Stomach (tissue), 19 donors: Measurements from ENCODE around the gene ROCK2. TPM values are rescaled to one million over a fixed set of nuclear protein-coding genes. Genes with fewer than 3 reads are reported as not detected.

Experiments
- DNase-seq, 2 donors: peaks; one replicate each; pipeline versions ENCODE4 v3.0.0 to v3.0.0-alpha.2; 2013 to 2019
- H3K27ac ChIP-seq, 5 donors: fragments of 200-600 bp in 4 of 5; sonication (generic) in 4 of 5; one replicate each; pipeline ENCODE4 v1.5.1; 2013 to 2019; ENCODE audit warnings: mild to moderate bottlenecking in 1 of 5, moderate library complexity in 1 of 5
- H3K27me3 ChIP-seq, 3 donors: fragments of 200-600 bp; sonication (generic); one replicate each; pipeline ENCODE4 v1.5.1; 2017 to 2019; ENCODE audit warnings: mixed run types in 1 of 3
- H3K36me3 ChIP-seq, 4 donors: fragments of 200-600 bp; sonication (generic); 1 replicate in 3 of 4; 2 replicates in 1 of 4; pipeline ENCODE4 v1.5.1; 2016 to 2019
- H3K4me1 ChIP-seq, 4 donors: fragments of 200-600 bp; sonication (generic); one replicate each; pipeline ENCODE4 v1.5.1; 2016 to 2019
- H3K4me3 ChIP-seq, 4 donors: fragments of 200-600 bp; sonication (generic) in 3 of 4; one replicate each; pipeline ENCODE4 v1.5.1; 2016 to 2019; ENCODE audit warnings: mild to moderate bottlenecking in 1 of 4
- H3K9me3 ChIP-seq, 4 donors: fragments of 200-600 bp; sonication (generic); one replicate each; pipeline ENCODE4 v1.5.1; 2016 to 2019
- EP300 ChIP-seq: sonication (generic); formaldehyde crosslinking; IDR thresholded peaks from one replicate; pipeline ENCODE4 v1.6.1; 2017; ENCODE audit warnings: antibody characterized with exemption
- POLR2A ChIP-seq, 4 donors: fragments of 450-650 bp; IDR thresholded peaks; one replicate each; pipeline ENCODE4 v1.6.1; 2016; ENCODE audit warnings: antibody characterized with exemption in 4 of 4, control low read depth in 2 of 4, mild to moderate bottlenecking in 1 of 4, moderate library complexity in 1 of 4
- POLR2AphosphoS5 ChIP-seq, 3 donors: sonication (generic); formaldehyde crosslinking; IDR thresholded peaks; one replicate each; pipeline ENCODE4 v1.6.1; 2016; ENCODE audit warnings: antibody characterized with exemption in 3 of 3
- whole genome bisulfite sequencing, 5 donors: extraction: QIAGEN DNeasy Blood & Tissue Kit in 3 of 5; methylation state at CpG; one replicate each; pipeline versions ENCODE4 v1.1.5 to v1.1.7; 2013 to 2018; 5-methylcytosine and 5-hydroxymethylcytosine counted together
- intact Hi-C: fragments of 100-400 bp; cut with DNase I; formaldehyde crosslinking; loops from one replicate; pipeline ENCODE4 v1.15.1; 2023; ENCODE audit warnings: low total_unique reads
- long read RNA-seq, 10 donors: transcript quantifications; one replicate each; lab custom pipeline, GENCODE V29; 2026
- polyA plus RNA-seq, 3 donors: library from polyadenylated mRNA; stranded (reverse); fragments of 200-250 nt; gene quantifications; one replicate each; pipeline ENCODE4 v1.2.3, GENCODE V29; 2013
- total RNA-seq, 5 donors: library from RNA; depleted of rRNA; stranded (reverse); fragments of >200 nt; gene quantifications; one replicate each; pipeline versions ENCODE4 v1.1.0 to v1.2.3, GENCODE V29; 2014 to 2016
- TF ChIP-seq, protein P1 (sequence below), 7 experiments: fragments of 450-650 bp in 4 of 7; fragments of 200-600 bp in 3 of 7; sonication (generic) in 3 of 7; IDR thresholded peaks; one replicate each; pipeline ENCODE4 v1.5.1; 2016 to 2019; ENCODE audit warnings: antibody characterized with exemption in 7 of 7, control low read depth in 2 of 7, mild to moderate bottlenecking in 1 of 7
- donor health status: healthy with polysubstance abuse.
- donor health status: Bipolar disorder and iron deficiency.
- donor health status: healthy.

The ROCK2 gene
- total RNA-seq = 100 to 1,000 TPM in 1 of 5 donors, 10 to 100 TPM in 4; 31.6 to 113 (median 54.3) TPM
- 10 to 100 TPM in 1 of 3 donors, 1 to 10 TPM in 2; 5.6 to 10.7 (median 7.7) TPM for polyA plus RNA-seq
- long read RNA-seq, donor 1 = 0 reads
- long read RNA-seq, donor 2, partial matches to known transcripts = 5 of 5 reads
- long read RNA-seq, donor 2, other reads (novel, unspliced or antisense) = 0 of 5 reads
- long read RNA-seq, donor 3 = 0 reads
- long read RNA-seq, donor 4 = 0 reads
- long read RNA-seq, donor 5 = 0 reads
- long read RNA-seq, donor 6 = 0 reads
- long read RNA-seq, donor 7, partial matches to known transcripts = 0 of 1 reads
- long read RNA-seq, donor 7, other reads (novel, unspliced or antisense) = 0 of 1 reads
- long read RNA-seq, donor 8 = 0 reads
- long read RNA-seq, donor 9 = 0 reads
- long read RNA-seq, donor 10 = 0 reads

GRCh38 chr2:11344342-11344955 is at the start of gene ROCK2:
ROCK2 (minus strand) TSS chr2:11344636; CDS start chr2:11344136, 500 bp downstream.
- intact Hi-C loops = loop anchor here (5.0 kb wide), 1 partner anchor 68 kb away; no protein-coding TSS in a partner anchor

GRCh38 chr2:11393711-11394236 is 49.3 kb upstream of the ROCK2 start:
- Histone ChIP-seq H3K4me1 (peaks cover 25 to 66% (median 41%) of the 10 kb centered on the region in 4 donors), H3K36me3 (no peaks in the 10 kb centered on the region), H3K9me3 (no peaks in the 10 kb centered on the region), H3K27me3 (no peaks in the 10 kb centered on the region), H3K4me3 (peak overlapping the region in 1 of 4 donors; percentile 11), H3K27ac (peak overlapping the region; percentile 66 to 81 (median 73))
- TF ChIP-seq, protein P1, sequence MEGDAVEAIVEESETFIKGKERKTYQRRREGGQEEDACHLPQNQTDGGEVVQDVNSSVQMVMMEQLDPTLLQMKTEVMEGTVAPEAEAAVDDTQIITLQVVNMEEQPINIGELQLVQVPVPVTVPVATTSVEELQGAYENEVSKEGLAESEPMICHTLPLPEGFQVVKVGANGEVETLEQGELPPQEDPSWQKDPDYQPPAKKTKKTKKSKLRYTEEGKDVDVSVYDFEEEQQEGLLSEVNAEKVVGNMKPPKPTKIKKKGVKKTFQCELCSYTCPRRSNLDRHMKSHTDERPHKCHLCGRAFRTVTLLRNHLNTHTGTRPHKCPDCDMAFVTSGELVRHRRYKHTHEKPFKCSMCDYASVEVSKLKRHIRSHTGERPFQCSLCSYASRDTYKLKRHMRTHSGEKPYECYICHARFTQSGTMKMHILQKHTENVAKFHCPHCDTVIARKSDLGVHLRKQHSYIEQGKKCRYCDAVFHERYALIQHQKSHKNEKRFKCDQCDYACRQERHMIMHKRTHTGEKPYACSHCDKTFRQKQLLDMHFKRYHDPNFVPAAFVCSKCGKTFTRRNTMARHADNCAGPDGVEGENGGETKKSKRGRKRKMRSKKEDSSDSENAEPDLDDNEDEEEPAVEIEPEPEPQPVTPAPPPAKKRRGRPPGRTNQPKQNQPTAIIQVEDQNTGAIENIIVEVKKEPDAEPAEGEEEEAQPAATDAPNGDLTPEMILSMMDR (IDR thresholded peaks at IDR 0.05) = no peak
- no peak for TF ChIP-seq EP300
- no peak for TF ChIP-seq POLR2A (IDR thresholded peaks at IDR 0.05)
- TF ChIP-seq POLR2AphosphoS5 (IDR thresholded peaks at IDR 0.05) = no peak
- intact Hi-C loops = no loop called here
- DNase-seq = peak in 1 of 2 donors; percentile 66
- 46 to 82% (median 64%) methylated on average over 11 of the region's 11 CpGs for WGBS, 5 donors

More at GRCh38 chr2:11344342-11344955, at the start of gene ROCK2:
- no peaks in the 10 kb centered on the region for H3K36me3 ChIP-seq
- H3K4me1 ChIP-seq = peaks cover 14 to 55% (median 49%) of the 10 kb centered on the region in 4 donors
- TF ChIP-seq, protein P1 (IDR thresholded peaks at IDR 0.05) = no peak
- TF ChIP-seq POLR2AphosphoS5 (IDR thresholded peaks at IDR 0.05) = peak in 2 of 3 donors; percentile 81 to 82
- peak within 1 kb of the TSS; percentile 82 to 98 (median 90) for H3K4me3 ChIP-seq
- no peaks in the 10 kb centered on the region for H3K9me3 ChIP-seq
- peak; percentile 86 to 95 for DNase-seq
- H3K27ac ChIP-seq = peak within 1 kb of the TSS; percentile 96 to 99 (median 97)
- H3K27me3 ChIP-seq = no peaks in the 10 kb centered on the region
- WGBS, 5 donors = 0 to 1% (median 1%) methylated on average over 39 to 89 of the region's 90 CpGs

GRCh38 chr2:11391942-11392266 is 47.5 kb upstream of the ROCK2 start:
- intact Hi-C loops = no loop called here
- 28 to 55% (median 48%) methylated on average over 3 of the region's 3 CpGs for WGBS, 5 donors
- TF ChIP-seq POLR2A (IDR thresholded peaks at IDR 0.05) (no peak), EP300 (no peak), POLR2AphosphoS5 (IDR thresholded peaks at IDR 0.05) (no peak)
- TF ChIP-seq, protein P1 (IDR thresholded peaks at IDR 0.05) = no peak
- Histone ChIP-seq H3K27me3 (no peaks in the 10 kb centered on the region), H3K4me1 (peaks cover 41 to 78% (median 57%) of the 10 kb centered on the region in 4 donors), H3K9me3 (no peaks in the 10 kb centered on the region), H3K27ac (peak overlapping the region in 4 of 5 donors; percentile 26 to 81 (median 64)), H3K36me3 (no peaks in the 10 kb centered on the region), H3K4me3 (no peak overlapping the region)
- DNase-seq = no peak

- H3K9me3 ChIP-seq = no peaks in the 10 kb centered on the region
- peak overlapping the region in 3 of 5 donors; percentile 72 to 80 (median 74) for H3K27ac ChIP-seq
- H3K27me3 ChIP-seq = no peaks in the 10 kb centered on the region
- no peak for TF ChIP-seq EP300
- TF ChIP-seq, protein P1 (IDR thresholded peaks at IDR 0.05) = no peak
- no peak for DNase-seq
- H3K4me3 ChIP-seq = no peak overlapping the region
- 64 to 80% (median 73%) methylated on average over 5 of the region's 5 CpGs for WGBS, 5 donors
- H3K36me3 ChIP-seq = no peaks in the 10 kb centered on the region
- peaks cover 45 to 78% (median 59%) of the 10 kb centered on the region in 4 donors for H3K4me1 ChIP-seq
- intact Hi-C loops = no loop called here
These were observed 45.9 kb upstream of the ROCK2 start for GRCh38 chr2:11390399-11390658.
